Caco-2 (cell line): ENCODE measurements around the gene CTR9. TPM values are rescaled to one million over a fixed set of nuclear protein-coding genes. Genes with fewer than 3 reads are reported as not detected.

ENCODE experiments used
- BruUV-seq: library from RNA; stranded (reverse); fragments of 400-500 nt; replicated peaks from 2 replicates; lab custom pipeline; 2021; lab: Mats Ljungman, UMichigan
- CTCF ChIA-PET: fragments of 300-600 bp; sonication (Branson Sonifier 250); formaldehyde crosslinking; loops from one replicate; lab custom pipeline; 2022; ENCODE audit warnings: antibody characterized with exemption; lab: Charles Lee
- POLR2A ChIA-PET: fragments of 300-600 bp; sonication (Branson Sonifier 250); formaldehyde crosslinking; loops from one replicate; lab custom pipeline; 2022; ENCODE audit warnings: antibody characterized with exemption; lab: Charles Lee
- DNase-seq, 2 experiments: peaks; one replicate each; pipeline versions ENCODE4 v3.0.0 to v3.0.0-alpha.2; 2020 to 2022
- H3K27me3 ChIP-seq: replicated peaks from 2 replicates; pipeline ENCODE4 v1.6.0; 2011; ENCODE audit warnings: low read length; ENCODE audit not compliant: control insufficient read depth, insufficient read depth
- H3K36me3 ChIP-seq: 2 replicates; pipeline ENCODE4 v1.5.1; 2011; ENCODE audit warnings: low read length; ENCODE audit not compliant: control insufficient read depth, insufficient read depth
- H3K4me1 ChIP-seq: fragments of 250-450 bp; sonication (Bioruptor Pico); 2 replicates; pipeline ENCODE4 v1.5.1; 2020; ENCODE audit warnings: mild to moderate bottlenecking
- H3K4me3 ChIP-seq: 2 replicates; pipeline ENCODE4 v1.5.1; 2011; ENCODE audit warnings: low read depth, mild to moderate bottlenecking, control low read depth, low read length
- H3K9me3 ChIP-seq: fragments of 250-450 bp; sonication (Bioruptor Pico); 2 replicates; pipeline ENCODE4 v1.5.1; 2020; ENCODE audit warnings: mild to moderate bottlenecking, moderate library complexity
- H3K27ac Mint-ChIP-seq: one replicate; pipeline ENCODE4 v1.8.0; 2022; ENCODE audit warnings: mixed read lengths; ENCODE audit not compliant: unreplicated experiment
- H3K27me3 Mint-ChIP-seq: one replicate; pipeline ENCODE4 v1.8.0; 2022; ENCODE audit warnings: mixed read lengths; ENCODE audit not compliant: insufficient read depth, unreplicated experiment
- H3K36me3 Mint-ChIP-seq: one replicate; pipeline ENCODE4 v1.8.0; 2022; ENCODE audit warnings: mild to moderate bottlenecking, mixed read lengths; ENCODE audit not compliant: insufficient read depth, unreplicated experiment
- H3K4me1 Mint-ChIP-seq: one replicate; pipeline ENCODE4 v1.8.0; 2022; ENCODE audit warnings: low read depth, mixed read lengths; ENCODE audit not compliant: unreplicated experiment
- H3K4me3 Mint-ChIP-seq: one replicate; pipeline ENCODE4 v1.8.0; 2022; ENCODE audit warnings: mild to moderate bottlenecking, moderate library complexity, mixed read lengths; ENCODE audit not compliant: unreplicated experiment
- H3K9me3 Mint-ChIP-seq: one replicate; pipeline ENCODE4 v1.8.0; 2022; ENCODE audit warnings: mixed read lengths; ENCODE audit not compliant: unreplicated experiment
- CTCF ChIP-seq, 2 experiments: fragments of 200-600 bp in 1 of 2; IDR thresholded peaks; 1 replicate in 1 of 2; 2 replicates in 1 of 2; pipeline versions ENCODE4 v1.5.1 to v1.8.0; 2011 to 2022; ENCODE audit warnings: antibody characterized with exemption in 1 of 2, control low read depth in 1 of 2, inconsistent platforms in 1 of 2, low read depth in 1 of 2, low read length in 1 of 2, mild to moderate bottlenecking in 1 of 2, moderate library complexity in 1 of 2; ENCODE audit not compliant: insufficient read depth in 1 of 2, severe bottlenecking in 1 of 2, unreplicated experiment in 1 of 2
- intact Hi-C: fragments of 100-400 bp; cut with micrococcal nuclease; formaldehyde crosslinking; loops from one replicate; pipeline ENCODE4 v1.10.0; 2022; ENCODE audit not compliant: unreplicated experiment
- total RNA-seq: library from RNA; stranded (reverse); gene quantifications from 2 replicates; pipeline ENCODE4 v1.2.3, GENCODE V29; 2022

CTR9 gene
- total RNA-seq, 1 experiment from 2014 or later = 54.0 TPM

DNA sequence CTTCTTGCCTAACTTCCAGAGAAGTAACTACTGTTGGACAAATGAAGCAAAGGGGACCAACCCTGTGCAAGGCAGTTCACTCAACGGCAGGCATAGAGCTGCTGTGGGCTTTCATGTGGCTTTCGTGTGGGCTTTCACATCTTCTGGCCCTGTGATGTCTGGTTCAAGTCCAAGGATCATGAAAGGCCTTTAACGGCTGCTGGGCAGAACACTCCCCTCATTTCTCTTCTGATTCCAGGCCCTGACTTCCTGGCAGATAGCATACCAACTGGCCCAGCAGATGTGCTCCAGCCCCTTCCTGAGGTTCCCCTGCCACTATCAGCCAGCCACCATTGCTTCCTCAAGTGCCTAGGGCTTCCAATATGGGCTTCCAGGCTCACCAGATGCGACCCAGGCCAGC is 28.7 kb upstream of the CTR9 start:
- no TSS peak for BruUV-seq
- no peak overlapping the region for H3K27ac Mint-ChIP-seq

GRCh38 chr11:10725114-10725906 is 25.7 kb upstream of the CTR9 start:
- Mint-ChIP-seq H3K4me1 (peaks cover 7% of the 10 kb centered on the region), H3K36me3 (no peaks in the 10 kb centered on the region), H3K27me3 (no peaks in the 10 kb centered on the region), H3K27ac (no peak overlapping the region), H3K9me3 (peaks cover 15% of the 10 kb centered on the region), H3K4me3 (no peak overlapping the region)
- intact Hi-C loops = no loop called here
- Histone ChIP-seq H3K27me3 (no peaks in the 10 kb centered on the region), H3K36me3 (no peaks in the 10 kb centered on the region), H3K4me1 (no peaks in the 10 kb centered on the region), H3K9me3 (no peaks in the 10 kb centered on the region), H3K4me3 (no peak overlapping the region)
- BruUV-seq = no TSS peak
- ChIA-PET POLR2A (no interaction called here), CTCF (no interaction called here)
- no peak for TF ChIP-seq CTCF (IDR thresholded peaks at IDR 0.05; ENCODE audit: insufficient read depth in 1 of 2, low read depth in 1 of 2, low read length in 1 of 2, severe bottlenecking in 1 of 2, unreplicated experiment in 1 of 2)
- no peak for DNase-seq

More for the DNA sequence above, 28.7 kb upstream of the CTR9 start:
- Histone ChIP-seq H3K27me3 (no peaks in the 10 kb centered on the region), H3K36me3 (no peaks in the 10 kb centered on the region), H3K4me3 (no peak overlapping the region), H3K4me1 (no peaks in the 10 kb centered on the region), H3K9me3 (no peaks in the 10 kb centered on the region)
- no peak for DNase-seq
- CTCF ChIA-PET = no interaction called here
- no peak for TF ChIP-seq CTCF (IDR thresholded peaks at IDR 0.05; ENCODE audit: insufficient read depth in 1 of 2, low read depth in 1 of 2, low read length in 1 of 2, severe bottlenecking in 1 of 2, unreplicated experiment in 1 of 2)
- intact Hi-C loops = no loop called here
- Mint-ChIP-seq H3K4me3 (no peak overlapping the region), H3K36me3 (no peaks in the 10 kb centered on the region), H3K27me3 (no peaks in the 10 kb centered on the region), H3K4me1 (no peaks in the 10 kb centered on the region), H3K9me3 (no peaks in the 10 kb centered on the region)
- POLR2A ChIA-PET = no interaction called here

- ChIA-PET CTCF (no interaction called here), POLR2A (no interaction called here)
- no peaks in the 10 kb centered on the region for H3K36me3 ChIP-seq
- H3K4me1 Mint-ChIP-seq = peaks cover 7% of the 10 kb centered on the region
- intact Hi-C loops = no loop called here
- no peak overlapping the region for H3K27ac Mint-ChIP-seq
- BruUV-seq = no TSS peak
- no peak for TF ChIP-seq CTCF (IDR thresholded peaks at IDR 0.05; ENCODE audit: insufficient read depth in 1 of 2, low read depth in 1 of 2, low read length in 1 of 2, severe bottlenecking in 1 of 2, unreplicated experiment in 1 of 2)
- H3K9me3 Mint-ChIP-seq = peaks cover 15% of the 10 kb centered on the region
- no peaks in the 10 kb centered on the region for H3K9me3 ChIP-seq
- no peaks in the 10 kb centered on the region for H3K27me3 Mint-ChIP-seq
- DNase-seq = no peak
- no peak overlapping the region for H3K4me3 ChIP-seq
- no peaks in the 10 kb centered on the region for H3K36me3 Mint-ChIP-seq
- no peaks in the 10 kb centered on the region for H3K4me1 ChIP-seq
- H3K4me3 Mint-ChIP-seq = no peak overlapping the region
- H3K27me3 ChIP-seq = no peaks in the 10 kb centered on the region
These were observed 25.2 kb upstream of the CTR9 start for GRCh38 chr11:10725907-10726253.
